K562 (cell line): ENCODE results near the gene ATRNL1. TPM values are rescaled to one million over a fixed set of nuclear protein-coding genes. Genes with fewer than 3 reads are reported as not detected.

Experiments used
- ATAC-seq: fragments of 200-7000 bp; cut with Tn5 transposase; 3 replicates; pipeline ENCODE4 v1.9.1; 2020; ENCODE audit warnings: moderate library complexity
- BruUV-seq: library from RNA; stranded (reverse); fragments of 400-500 nt; replicated peaks from 2 replicates; lab custom pipeline; 2021; lab: Mats Ljungman, UMichigan
- CTCF ChIA-PET: fragments of 300-600 bp; formaldehyde crosslinking; extraction: SDS; loops from one replicate; lab custom pipeline; 2021; ENCODE audit warnings: low intra/inter-chr PET ratio; lab: Yijun Ruan, JAX
- POLR2A ChIA-PET: fragments of 300-600, 350-650 bp; sonication (Branson Sonifier 250); formaldehyde crosslinking; extraction: SDS; loops from one replicate; lab custom pipeline; 2021; ENCODE audit warnings: antibody characterized with exemption, inconsistent platforms; lab: Yijun Ruan, JAX
- DNase-seq, 4 experiments: peaks; one replicate each; pipeline versions ENCODE4 v3.0.0 to v3.0.0-alpha.2; 2011 to 2018; ENCODE audit warnings: low spot score in 3 of 4, mixed read lengths in 3 of 4; ENCODE audit errors: extremely low read depth in 1 of 4
- FAIRE-seq: peaks from 2 replicates; lab custom pipeline; 2011; peaks lifted over from hg19 to GRCh38; lab: Jason Lieb, UNC
- H2AFZ ChIP-seq: 2 replicates; pipeline ENCODE4 v1.6.0; 2011; ENCODE audit warnings: low read depth, low read length, control low read depth, inconsistent platforms
- H3K27ac ChIP-seq: fragments of 200-600 bp; 3 replicates; pipeline ENCODE4 v1.8.0; 2011; ENCODE audit warnings: low read depth, mild to moderate bottlenecking, control low read depth, inconsistent platforms, low read length, moderate library complexity, mixed read lengths; ENCODE audit errors: extremely low read depth
- H3K27me3 ChIP-seq, 2 experiments: fragments of 300-600 bp in 1 of 2; 2 replicates in 1 of 2; 3 replicates in 1 of 2; pipeline versions ENCODE4 v1.6.0 to v1.8.0; 2011; ENCODE audit warnings: inconsistent platforms in 2 of 2, low read length in 2 of 2, mild to moderate bottlenecking in 1 of 2, mixed read lengths in 1 of 2, moderate library complexity in 1 of 2; ENCODE audit not compliant: control insufficient read depth in 2 of 2, insufficient read depth in 2 of 2
- H3K36me3 ChIP-seq: fragments of 300-600 bp; 3 replicates; pipeline ENCODE4 v1.8.0; 2011; ENCODE audit warnings: mild to moderate bottlenecking, low read length, inconsistent platforms; ENCODE audit not compliant: control insufficient read depth, insufficient read depth
- H3K4me1 ChIP-seq, 2 experiments: fragments of 200-600 bp in 1 of 2; replicated peaks in 1 of 2; 2 replicates in 1 of 2; 3 replicates in 1 of 2; pipeline versions ENCODE4 v1.5.1 to v1.8.0; 2011; ENCODE audit warnings: inconsistent platforms in 2 of 2, low read length in 2 of 2, mild to moderate bottlenecking in 1 of 2, mixed read lengths in 1 of 2, moderate library complexity in 1 of 2; ENCODE audit not compliant: control insufficient read depth in 2 of 2, insufficient read depth in 2 of 2
- H3K4me2 ChIP-seq: 2 replicates; pipeline ENCODE4 v1.6.1; 2011; ENCODE audit warnings: low read length, control low read depth, inconsistent platforms, mixed read lengths; ENCODE audit not compliant: insufficient read depth
- H3K4me3 ChIP-seq: fragments of 200-600 bp; sonication (generic), shearing (Covaris generic); 2 replicates; pipeline ENCODE4 v1.5.1; 2016; ENCODE audit warnings: control low read depth, inconsistent platforms
- H3K79me2 ChIP-seq: fragments of 200-600 bp; 3 replicates; pipeline ENCODE4 v1.8.0; 2011; ENCODE audit warnings: low read length, inconsistent platforms; ENCODE audit not compliant: control insufficient read depth, insufficient read depth
- H3K9ac ChIP-seq, 2 experiments: 2 replicates each; pipeline versions ENCODE4 v1.6.0 to v1.6.1; 2011; ENCODE audit warnings: low read depth in 2 of 2, low read length in 2 of 2, control low read depth in 1 of 2, inconsistent platforms in 1 of 2, mild to moderate bottlenecking in 1 of 2, mixed read lengths in 1 of 2; ENCODE audit not compliant: insufficient read depth in 1 of 2
- H3K9me1 ChIP-seq: one replicate; pipeline ENCODE4 v1.6.0; 2011; ENCODE audit warnings: inconsistent platforms, mild to moderate bottlenecking, low read length, moderate library complexity; ENCODE audit not compliant: control insufficient read depth, insufficient read depth
- H3K9me3 ChIP-seq: replicated peaks from 2 replicates; pipeline ENCODE4 v1.5.1; 2011; ENCODE audit warnings: low read depth, low read length, inconsistent platforms; ENCODE audit not compliant: control insufficient read depth, insufficient read depth
- H4K20me1 ChIP-seq: replicated peaks from 2 replicates; pipeline ENCODE4 v1.6.1; 2011; ENCODE audit warnings: low read length, inconsistent platforms, mixed read lengths; ENCODE audit not compliant: control insufficient read depth, insufficient read depth
- DMBX1 ChIP-seq: fragments of 250-450 bp; sonication (Bioruptor Pico); IDR thresholded peaks from 2 replicates; pipeline ENCODE4 v1.8.0; 2022; ENCODE audit warnings: inconsistent platforms, mild to moderate bottlenecking, moderate library complexity, borderline replicate concordance
- POLR2AphosphoS2 ChIP-seq: IDR thresholded peaks from 2 replicates; pipeline ENCODE4 v1.6.1; 2012; ENCODE audit warnings: low read length, improper control_type of control experiment
- RAD21 ChIP-seq, 2 experiments: fragments of 250-450 bp in 1 of 2; fragments of 450-650 bp in 1 of 2; sonication (Bioruptor Pico) in 1 of 2; formaldehyde crosslinking in 1 of 2; IDR thresholded peaks in 1 of 2; conservative IDR thresholded peaks in 1 of 2; 2 replicates each; pipeline versions ENCODE4 v1.4.0 to v1.8.0; 2020 to 2022; ENCODE audit warnings: mild to moderate bottlenecking in 2 of 2, moderate library complexity in 1 of 2
- WGBS: fragments of 100-300 bp; shearing (Covaris generic); methylation state at CpG from one replicate; pipeline ENCODE4 v1.1.6; 2016; ENCODE audit warnings: low coverage, mixed read lengths; ENCODE audit not compliant: insufficient coverage; ENCODE audit errors: missing lambda C conversion rate; 5-methylcytosine and 5-hydroxymethylcytosine counted together
- in situ Hi-C: fragments of 300-500 bp; cut with MboI; formaldehyde crosslinking; loops from 4 replicates; pipeline ENCODE4 v1.15.0; 2018; ENCODE audit warnings: inconsistent platforms, mixed read lengths
- intact Hi-C: fragments of 100-400 bp; cut with micrococcal nuclease; formaldehyde crosslinking; loops from 2 replicates; pipeline ENCODE4 v1.14.2; 2022
- polyA plus RNA-seq, 8 experiments: library from polyadenylated mRNA; depleted of rRNA in 4 of 8; stranded (reverse) in 5 of 8; unstranded in 3 of 8; fragments of >200 nt; fragmentation: Nextera tagmentation in 2 of 8; fragmentation: Illumina TruSeq in 1 of 8; extraction: Ambion mirVana in 2 of 8; extraction: Trizol in 1 of 8; gene quantifications; 2 replicates each; pipeline versions ENCODE4 v1.2.1 to v1.2.3, GENCODE V29; 2011 to 2014; ENCODE audit warnings: inconsistent platforms in 1 of 8, missing spikeins in 1 of 8
- total RNA-seq, 7 experiments: library from RNA; depleted of rRNA in 6 of 7; stranded (reverse); fragments of >200 nt in 6 of 7; fragmentation: Illumina TruSeq in 2 of 7; extraction: Trizol in 2 of 7; gene quantifications; 2 replicates each; pipeline versions ENCODE4 v1.2.1 to v1.2.3, GENCODE V29; 2011 to 2021; ENCODE audit warnings: low replicate concordance in 1 of 7
- TF ChIP-seq, protein P1 (sequence below), 3 experiments: fragments of 200-800 bp in 1 of 3; fragments of 250-450 bp in 1 of 3; fragments of 450-650 bp in 1 of 3; sonication (Bioruptor Pico) in 1 of 3; sonication (Bioruptor generic) in 1 of 3; formaldehyde crosslinking in 1 of 3; IDR thresholded peaks; 2 replicates each; pipeline versions ENCODE4 v1.6.1 to v1.8.0; 2016 to 2022; ENCODE audit warnings: mild to moderate bottlenecking in 2 of 3, missing genetic modification characterization in 2 of 3, missing compliant biosample characterization in 1 of 3, moderate library complexity in 1 of 3
- TF ChIP-seq, protein P2 (sequence below), 3 experiments: IDR thresholded peaks in 2 of 3; conservative IDR thresholded peaks in 1 of 3; 2 replicates each; pipeline ENCODE4 v1.5.1; 2011 to 2012; ENCODE audit warnings: low read length in 3 of 3, mild to moderate bottlenecking in 3 of 3, control low read depth in 2 of 3, improper control_type of control experiment in 1 of 3, inconsistent platforms in 1 of 3, low read depth in 1 of 3, mixed read lengths in 1 of 3, moderate library complexity in 1 of 3; ENCODE audit not compliant: insufficient read depth in 2 of 3
- TF ChIP-seq, protein P3 (sequence below): fragments of 450-650 bp; formaldehyde crosslinking; IDR thresholded peaks from 2 replicates; pipeline ENCODE4 v1.4.0; 2020; ENCODE audit warnings: mild to moderate bottlenecking, moderate library complexity

ATRNL1 gene
- total and polyA plus RNA-seq, 9 of the 15 experiments (the other 6 are each of a cell fraction or from before 2014, with no cell fraction given): 0.18 TPM; not detected in 8

DNA sequence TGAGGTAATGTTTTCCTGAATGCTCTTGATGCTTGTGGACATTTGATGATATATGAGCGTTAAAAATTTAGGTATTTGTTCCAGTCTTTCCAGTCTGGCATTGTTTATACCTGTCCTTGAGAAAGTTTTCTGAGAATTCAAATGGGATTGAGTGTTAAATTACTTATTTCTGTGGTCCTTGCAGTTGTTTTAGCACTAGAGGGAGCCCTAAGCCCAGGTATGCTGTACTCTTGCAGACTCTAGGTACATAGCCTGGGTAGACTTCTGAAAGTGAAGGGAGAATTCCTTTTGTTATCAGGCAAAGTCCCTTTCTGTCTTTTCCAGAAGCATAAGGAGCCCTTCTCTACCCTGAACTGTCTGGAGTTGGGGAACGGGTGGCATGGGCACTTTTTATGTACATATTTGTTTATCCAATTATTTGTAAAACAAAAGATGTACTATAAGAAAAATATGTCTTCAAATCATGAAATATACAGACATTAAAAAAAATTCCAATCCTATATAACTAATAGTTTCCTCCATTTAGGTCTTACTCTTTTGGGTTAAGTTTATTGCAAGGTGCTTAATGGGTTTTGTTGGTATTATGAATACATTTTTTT lies 262.1 kb downstream of the ATRNL1 start:
- CTCF ChIA-PET: no interaction called here
- no peaks in the 10 kb centered on the region for H3K79me2 ChIP-seq
- intact Hi-C loops (loop anchor here (5.0 kb wide), 1 partner anchor 932 kb away; no protein-coding TSS in a partner anchor), in situ Hi-C loops (no loop called here)
- no peaks in the 10 kb centered on the region for H3K9me1 ChIP-seq
- no peaks in the 10 kb centered on the region for H3K27me3 ChIP-seq
- DNase-seq: peak; percentile 4 to 40 (median 12)
- ATAC-seq: no peak
- H2AFZ ChIP-seq: no peak overlapping the region
- no peaks in the 10 kb centered on the region for H4K20me1 ChIP-seq
- 0% methylated on average over 2 of the region's 2 CpGs for WGBS
- H3K4me3 ChIP-seq: no peak overlapping the region
- no peak for FAIRE-seq
- H3K9me3 ChIP-seq: no peaks in the 10 kb centered on the region
- no peak overlapping the region for H3K4me2 ChIP-seq
- no peak overlapping the region for H3K9ac ChIP-seq
- no peaks in the 10 kb centered on the region for H3K36me3 ChIP-seq
- no peaks in the 10 kb centered on the region for H3K4me1 ChIP-seq
- no peak overlapping the region for H3K27ac ChIP-seq
- POLR2A ChIA-PET: no interaction called here
- BruUV-seq: no TSS peak
- TF ChIP-seq, protein P1, sequence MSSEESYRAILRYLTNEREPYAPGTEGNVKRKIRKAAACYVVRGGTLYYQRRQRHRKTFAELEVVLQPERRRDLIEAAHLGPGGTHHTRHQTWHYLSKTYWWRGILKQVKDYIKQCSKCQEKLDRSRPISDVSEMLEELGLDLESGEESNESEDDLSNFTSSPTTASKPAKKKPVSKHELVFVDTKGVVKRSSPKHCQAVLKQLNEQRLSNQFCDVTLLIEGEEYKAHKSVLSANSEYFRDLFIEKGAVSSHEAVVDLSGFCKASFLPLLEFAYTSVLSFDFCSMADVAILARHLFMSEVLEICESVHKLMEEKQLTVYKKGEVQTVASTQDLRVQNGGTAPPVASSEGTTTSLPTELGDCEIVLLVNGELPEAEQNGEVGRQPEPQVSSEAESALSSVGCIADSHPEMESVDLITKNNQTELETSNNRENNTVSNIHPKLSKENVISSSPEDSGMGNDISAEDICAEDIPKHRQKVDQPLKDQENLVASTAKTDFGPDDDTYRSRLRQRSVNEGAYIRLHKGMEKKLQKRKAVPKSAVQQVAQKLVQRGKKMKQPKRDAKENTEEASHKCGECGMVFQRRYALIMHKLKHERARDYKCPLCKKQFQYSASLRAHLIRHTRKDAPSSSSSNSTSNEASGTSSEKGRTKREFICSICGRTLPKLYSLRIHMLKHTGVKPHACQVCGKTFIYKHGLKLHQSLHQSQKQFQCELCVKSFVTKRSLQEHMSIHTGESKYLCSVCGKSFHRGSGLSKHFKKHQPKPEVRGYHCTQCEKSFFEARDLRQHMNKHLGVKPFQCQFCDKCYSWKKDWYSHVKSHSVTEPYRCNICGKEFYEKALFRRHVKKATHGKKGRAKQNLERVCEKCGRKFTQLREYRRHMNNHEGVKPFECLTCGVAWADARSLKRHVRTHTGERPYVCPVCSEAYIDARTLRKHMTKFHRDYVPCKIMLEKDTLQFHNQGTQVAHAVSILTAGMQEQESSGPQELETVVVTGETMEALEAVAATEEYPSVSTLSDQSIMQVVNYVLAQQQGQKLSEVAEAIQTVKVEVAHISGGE (CRISPR knock-in tag; IDR thresholded peaks at IDR 0.05): no peak
- TF ChIP-seq, protein P2, sequence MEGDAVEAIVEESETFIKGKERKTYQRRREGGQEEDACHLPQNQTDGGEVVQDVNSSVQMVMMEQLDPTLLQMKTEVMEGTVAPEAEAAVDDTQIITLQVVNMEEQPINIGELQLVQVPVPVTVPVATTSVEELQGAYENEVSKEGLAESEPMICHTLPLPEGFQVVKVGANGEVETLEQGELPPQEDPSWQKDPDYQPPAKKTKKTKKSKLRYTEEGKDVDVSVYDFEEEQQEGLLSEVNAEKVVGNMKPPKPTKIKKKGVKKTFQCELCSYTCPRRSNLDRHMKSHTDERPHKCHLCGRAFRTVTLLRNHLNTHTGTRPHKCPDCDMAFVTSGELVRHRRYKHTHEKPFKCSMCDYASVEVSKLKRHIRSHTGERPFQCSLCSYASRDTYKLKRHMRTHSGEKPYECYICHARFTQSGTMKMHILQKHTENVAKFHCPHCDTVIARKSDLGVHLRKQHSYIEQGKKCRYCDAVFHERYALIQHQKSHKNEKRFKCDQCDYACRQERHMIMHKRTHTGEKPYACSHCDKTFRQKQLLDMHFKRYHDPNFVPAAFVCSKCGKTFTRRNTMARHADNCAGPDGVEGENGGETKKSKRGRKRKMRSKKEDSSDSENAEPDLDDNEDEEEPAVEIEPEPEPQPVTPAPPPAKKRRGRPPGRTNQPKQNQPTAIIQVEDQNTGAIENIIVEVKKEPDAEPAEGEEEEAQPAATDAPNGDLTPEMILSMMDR (IDR thresholded peaks at IDR 0.05 in 2 of 3, conservative IDR thresholded peaks at IDR 0.05 in 1 of 3; ENCODE audit: insufficient read depth in 2 of 3, low read depth in 1 of 3, low read length in 3 of 3): peak; percentile 19 to 39 (median 22); a peak in 3 of 6 replicates
- TF ChIP-seq DMBX1 (CRISPR knock-in tag): no peak
- TF ChIP-seq, protein P3, sequence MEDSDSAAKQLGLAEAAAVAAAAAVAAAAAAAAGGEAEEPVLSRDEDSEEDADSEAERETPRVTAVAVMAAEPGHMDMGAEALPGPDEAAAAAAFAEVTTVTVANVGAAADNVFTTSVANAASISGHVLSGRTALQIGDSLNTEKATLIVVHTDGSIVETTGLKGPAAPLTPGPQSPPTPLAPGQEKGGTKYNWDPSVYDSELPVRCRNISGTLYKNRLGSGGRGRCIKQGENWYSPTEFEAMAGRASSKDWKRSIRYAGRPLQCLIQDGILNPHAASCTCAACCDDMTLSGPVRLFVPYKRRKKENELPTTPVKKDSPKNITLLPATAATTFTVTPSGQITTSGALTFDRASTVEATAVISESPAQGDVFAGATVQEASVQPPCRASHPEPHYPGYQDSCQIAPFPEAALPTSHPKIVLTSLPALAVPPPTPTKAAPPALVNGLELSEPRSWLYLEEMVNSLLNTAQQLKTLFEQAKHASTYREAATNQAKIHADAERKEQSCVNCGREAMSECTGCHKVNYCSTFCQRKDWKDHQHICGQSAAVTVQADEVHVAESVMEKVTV (CRISPR knock-in tag): peak; percentile 30; the same call in 1 of the 2 replicates
- TF ChIP-seq RAD21 (CRISPR knock-in tag; conservative IDR thresholded peaks at IDR 0.05 in 1 of 2, IDR thresholded peaks at IDR 0.05 in 1 of 2): peak; percentile 48 to 55
- TF ChIP-seq POLR2AphosphoS2: no peak
